HFFc6 (cell line): ENCODE results near the gene PHACTR3. TPM values are rescaled to one million over a fixed set of nuclear protein-coding genes. Genes with fewer than 3 reads are reported as not detected.

ENCODE experiments used
- DNase-seq: peaks from one replicate; pipeline ENCODE4 v3.0.0-alpha.2; 2018
- H3K27ac Mint-ChIP-seq: 2 replicates; pipeline ENCODE4 v1.8.0; 2020; ENCODE audit warnings: mild to moderate bottlenecking, mixed read lengths
- H3K27me3 Mint-ChIP-seq: 2 replicates; pipeline ENCODE4 v1.8.0; 2021; ENCODE audit warnings: mild to moderate bottlenecking, moderate library complexity, mixed read lengths; ENCODE audit not compliant: insufficient read depth
- H3K36me3 Mint-ChIP-seq: 2 replicates; pipeline ENCODE4 v1.8.0; 2021; ENCODE audit warnings: low read depth, mixed read lengths
- H3K4me1 Mint-ChIP-seq: 2 replicates; pipeline ENCODE4 v1.8.0; 2020; ENCODE audit warnings: low read depth, mixed read lengths
- H3K4me3 Mint-ChIP-seq: 2 replicates; pipeline ENCODE4 v1.8.0; 2020; ENCODE audit warnings: mild to moderate bottlenecking, moderate library complexity, mixed read lengths
- H3K9me3 Mint-ChIP-seq: 2 replicates; pipeline ENCODE4 v1.8.0; 2020; ENCODE audit warnings: mild to moderate bottlenecking, mixed read lengths
- CTCF ChIP-seq: fragments of 200-600 bp; sonication (generic); IDR thresholded peaks from 2 replicates; pipeline ENCODE4 v1.5.0; 2021; ENCODE audit warnings: antibody characterized with exemption, mild to moderate bottlenecking
- total RNA-seq, 6 experiments: library from RNA; stranded (reverse); fragmentation: NEBNext Ultra II Directional; extraction: Animal tissue kit (Norgen Biotek cat#: 25700); gene quantifications; 2 replicates in 1 of 6; 3 replicates in 5 of 6; pipeline ENCODE4 v1.2.3, GENCODE V29; 2021

PHACTR3 gene
- total RNA-seq, 6 experiments from 2014 or later: not detected

GRCh38 chr20:59575653-59576052, 28.7 kb upstream of the PHACTR3 start:
- H3K4me3 Mint-ChIP-seq: no peak overlapping the region
- no peak for TF ChIP-seq CTCF
- no peak for DNase-seq
- no peak overlapping the region for H3K27ac Mint-ChIP-seq
- peaks cover 4% of the 10 kb centered on the region for H3K27me3 Mint-ChIP-seq
- H3K4me1 Mint-ChIP-seq: peaks cover 6% of the 10 kb centered on the region
- H3K36me3 Mint-ChIP-seq: no peaks in the 10 kb centered on the region
- peaks cover 5% of the 10 kb centered on the region; the same call in 1 of the 2 replicates for H3K9me3 Mint-ChIP-seq

- peaks cover 4% of the 10 kb centered on the region for H3K27me3 Mint-ChIP-seq
- H3K27ac Mint-ChIP-seq: no peak overlapping the region
- no peak for DNase-seq
- peaks cover 6% of the 10 kb centered on the region for H3K4me1 Mint-ChIP-seq
- peaks cover 5% of the 10 kb centered on the region; the same call in 1 of the 2 replicates for H3K9me3 Mint-ChIP-seq
- no peak for TF ChIP-seq CTCF
- H3K36me3 Mint-ChIP-seq: no peaks in the 10 kb centered on the region
- no peak overlapping the region for H3K4me3 Mint-ChIP-seq
Measured at GRCh38 chr20:59576216-59576953, 28.0 kb upstream of the PHACTR3 start.

GRCh38 chr20:59577037-59577808, 27.1 kb upstream of the PHACTR3 start:
- Mint-ChIP-seq H3K4me3 (no peak overlapping the region), H3K27ac (no peak overlapping the region), H3K9me3 (peaks cover 5% of the 10 kb centered on the region; the same call in 1 of the 2 replicates), H3K4me1 (peaks cover under 1% of the 10 kb centered on the region), H3K36me3 (no peaks in the 10 kb centered on the region), H3K27me3 (peaks cover 5% of the 10 kb centered on the region)
- DNase-seq: no peak
- TF ChIP-seq CTCF: no peak

- no peak for DNase-seq
- H3K4me1 Mint-ChIP-seq: no peaks in the 10 kb centered on the region
- H3K27ac Mint-ChIP-seq: no peak overlapping the region
- no peak for TF ChIP-seq CTCF
- H3K9me3 Mint-ChIP-seq: peaks cover 5% of the 10 kb centered on the region; the same call in 1 of the 2 replicates
- peaks cover 7% of the 10 kb centered on the region for H3K27me3 Mint-ChIP-seq
- H3K36me3 Mint-ChIP-seq: no peaks in the 10 kb centered on the region
- no peak overlapping the region for H3K4me3 Mint-ChIP-seq
Measured at GRCh38 chr20:59577809-59578435, 26.4 kb upstream of the PHACTR3 start.

- H3K27ac Mint-ChIP-seq: no peak overlapping the region
- no peak overlapping the region for H3K4me3 Mint-ChIP-seq
- peaks cover 7% of the 10 kb centered on the region for H3K27me3 Mint-ChIP-seq
- no peak for DNase-seq
- H3K36me3 Mint-ChIP-seq: no peaks in the 10 kb centered on the region
- H3K9me3 Mint-ChIP-seq: peaks cover 5% of the 10 kb centered on the region; the same call in 1 of the 2 replicates
- TF ChIP-seq CTCF: no peak
- no peaks in the 10 kb centered on the region for H3K4me1 Mint-ChIP-seq
Measured at GRCh38 chr20:59578436-59579403, 25.6 kb upstream of the PHACTR3 start.
